ENCODE data around the gene C1orf21.

The C1orf21 gene

GRCh38 chr1:184530226-184530625 is 143.4 kb downstream of the C1orf21 start:
- Histone ChIP-seq H4K5ac (ENCODE audit: low read length) (no peak overlapping the region), H2AK5ac (ENCODE audit: low read length) (no peak overlapping the region), H3K36me3 (ENCODE audit: control insufficient read depth, insufficient read depth, low read length) (no peaks in the 10 kb centered on the region), H3K56ac (ENCODE audit: low read length) (no peak overlapping the region), H2BK120ac (ENCODE audit: low read depth, low read length) (no peak overlapping the region), H2BK15ac (replicated peaks; ENCODE audit: low read depth) (no peak overlapping the region), H3K79me1 (ENCODE audit: low read length) (no peaks in the 10 kb centered on the region), H3K79me2 (ENCODE audit: control insufficient read depth, insufficient read depth, low read length) (no peaks in the 10 kb centered on the region), H3K23ac (ENCODE audit: low read length) (no peak overlapping the region), H3K27me3 (ENCODE audit: insufficient read depth, low read length, poor library complexity) (no peaks in the 10 kb centered on the region), H4K8ac (ENCODE audit: low read depth, low read length) (no peak overlapping the region), H3K4me1 (ENCODE audit: control insufficient read depth, low read depth, low read length) (no peaks in the 10 kb centered on the region), H3K4me3 (ENCODE audit: low read length) (no peak overlapping the region), H3K27ac (ENCODE audit: low read depth, low read length) (no peak overlapping the region), H3K4ac (ENCODE audit: low read depth, low read length) (no peak overlapping the region), H2BK5ac (ENCODE audit: low read length) (no peak overlapping the region), H3K4me2 (ENCODE audit: low read length) (no peak overlapping the region), H3K9ac (ENCODE audit: low read length) (no peak overlapping the region), H3K18ac (ENCODE audit: low read length) (no peak overlapping the region)
- no peak for DNase-seq
- no CpG with 5 or more reads among the region's 2 CpGs for WGBS (ENCODE audit: extremely low coverage, insufficient coverage, low lambda C conversion rate)

- Histone ChIP-seq H3K23ac (ENCODE audit: low read length) (no peak overlapping the region), H3K27ac (ENCODE audit: low read depth, low read length) (no peak overlapping the region), H3K4me1 (ENCODE audit: control insufficient read depth, low read depth, low read length) (no peaks in the 10 kb centered on the region), H2BK15ac (replicated peaks; ENCODE audit: low read depth) (no peak overlapping the region), H3K4me3 (ENCODE audit: low read length) (no peak overlapping the region), H3K4me2 (ENCODE audit: low read length) (no peak overlapping the region), H3K27me3 (ENCODE audit: insufficient read depth, low read length, poor library complexity) (no peaks in the 10 kb centered on the region), H3K79me1 (ENCODE audit: low read length) (no peaks in the 10 kb centered on the region), H3K56ac (ENCODE audit: low read length) (no peak overlapping the region), H2BK5ac (ENCODE audit: low read length) (no peak overlapping the region), H3K18ac (ENCODE audit: low read length) (no peak overlapping the region), H4K5ac (ENCODE audit: low read length) (no peak overlapping the region), H3K36me3 (ENCODE audit: control insufficient read depth, insufficient read depth, low read length) (no peaks in the 10 kb centered on the region), H3K4ac (ENCODE audit: low read depth, low read length) (no peak overlapping the region), H3K79me2 (ENCODE audit: control insufficient read depth, insufficient read depth, low read length) (no peaks in the 10 kb centered on the region), H2AK5ac (ENCODE audit: low read length) (no peak overlapping the region), H3K9ac (ENCODE audit: low read length) (no peak overlapping the region), H4K8ac (ENCODE audit: low read depth, low read length) (no peak overlapping the region), H2BK120ac (ENCODE audit: low read depth, low read length) (no peak overlapping the region)
- DNase-seq = no peak
- WGBS (ENCODE audit: extremely low coverage, insufficient coverage, low lambda C conversion rate) = no CpG with 5 or more reads among the region's 1 CpG
Observed at GRCh38 chr1:184531296-184531695, 144.5 kb downstream of the C1orf21 start.

GRCh38 chr1:184532199-184532598 is 145.4 kb downstream of the C1orf21 start:
- no peaks in the 10 kb centered on the region for H3K79me2 ChIP-seq (ENCODE audit: control insufficient read depth, insufficient read depth, low read length)
- H3K18ac ChIP-seq (ENCODE audit: low read length) = no peak overlapping the region
- H3K4me2 ChIP-seq (ENCODE audit: low read length) = no peak overlapping the region
- DNase-seq = no peak
- H3K23ac ChIP-seq (ENCODE audit: low read length) = no peak overlapping the region
- no peaks in the 10 kb centered on the region for H3K27me3 ChIP-seq (ENCODE audit: insufficient read depth, low read length, poor library complexity)
- H4K8ac ChIP-seq (ENCODE audit: low read depth, low read length) = no peak overlapping the region
- H3K9ac ChIP-seq (ENCODE audit: low read length) = no peak overlapping the region
- no peak overlapping the region for H3K56ac ChIP-seq (ENCODE audit: low read length)
- no peak overlapping the region for H3K4ac ChIP-seq (ENCODE audit: low read depth, low read length)
- H3K4me1 ChIP-seq (ENCODE audit: control insufficient read depth, low read depth, low read length) = no peaks in the 10 kb centered on the region
- H3K79me1 ChIP-seq (ENCODE audit: low read length) = no peaks in the 10 kb centered on the region
- no CpG with 5 or more reads among the region's 2 CpGs for WGBS (ENCODE audit: extremely low coverage, insufficient coverage, low lambda C conversion rate)
- no peak overlapping the region for H3K27ac ChIP-seq (ENCODE audit: low read depth, low read length)
- no peaks in the 10 kb centered on the region for H3K36me3 ChIP-seq (ENCODE audit: control insufficient read depth, insufficient read depth, low read length)
- H4K5ac ChIP-seq (ENCODE audit: low read length) = no peak overlapping the region
- H2BK15ac ChIP-seq (replicated peaks; ENCODE audit: low read depth) = no peak overlapping the region
- H2AK5ac ChIP-seq (ENCODE audit: low read length) = no peak overlapping the region
- H2BK120ac ChIP-seq (ENCODE audit: low read depth, low read length) = no peak overlapping the region
- H2BK5ac ChIP-seq (ENCODE audit: low read length) = no peak overlapping the region
- no peak overlapping the region for H3K4me3 ChIP-seq (ENCODE audit: low read length)

GRCh38 chr1:184533049-184533448 is 146.2 kb downstream of the C1orf21 start:
- no peak overlapping the region for H2AK5ac ChIP-seq (ENCODE audit: low read length)
- H3K4me3 ChIP-seq (ENCODE audit: low read length) = no peak overlapping the region
- no peak overlapping the region for H2BK15ac ChIP-seq (replicated peaks; ENCODE audit: low read depth)
- no peaks in the 10 kb centered on the region for H3K27me3 ChIP-seq (ENCODE audit: insufficient read depth, low read length, poor library complexity)
- H3K79me1 ChIP-seq (ENCODE audit: low read length) = no peaks in the 10 kb centered on the region
- H3K9ac ChIP-seq (ENCODE audit: low read length) = no peak overlapping the region
- no peaks in the 10 kb centered on the region for H3K79me2 ChIP-seq (ENCODE audit: control insufficient read depth, insufficient read depth, low read length)
- H3K36me3 ChIP-seq (ENCODE audit: control insufficient read depth, insufficient read depth, low read length) = no peaks in the 10 kb centered on the region
- DNase-seq = no peak
- no peak overlapping the region for H3K27ac ChIP-seq (ENCODE audit: low read depth, low read length)
- H3K4me2 ChIP-seq (ENCODE audit: low read length) = no peak overlapping the region
- WGBS (ENCODE audit: extremely low coverage, insufficient coverage, low lambda C conversion rate) = no CpG with 5 or more reads among the region's 2 CpGs
- no peak overlapping the region for H2BK5ac ChIP-seq (ENCODE audit: low read length)
- H3K4ac ChIP-seq (ENCODE audit: low read depth, low read length) = no peak overlapping the region
- H2BK120ac ChIP-seq (ENCODE audit: low read depth, low read length) = no peak overlapping the region
- no peak overlapping the region for H3K56ac ChIP-seq (ENCODE audit: low read length)
- no peak overlapping the region for H3K18ac ChIP-seq (ENCODE audit: low read length)
- H4K8ac ChIP-seq (ENCODE audit: low read depth, low read length) = no peak overlapping the region
- no peak overlapping the region for H3K23ac ChIP-seq (ENCODE audit: low read length)
- no peaks in the 10 kb centered on the region for H3K4me1 ChIP-seq (ENCODE audit: control insufficient read depth, low read depth, low read length)
- no peak overlapping the region for H4K5ac ChIP-seq (ENCODE audit: low read length)

- H3K4ac ChIP-seq (ENCODE audit: low read depth, low read length) = no peak overlapping the region
- no peaks in the 10 kb centered on the region for H3K79me2 ChIP-seq (ENCODE audit: control insufficient read depth, insufficient read depth, low read length)
- no peak overlapping the region for H4K5ac ChIP-seq (ENCODE audit: low read length)
- no peaks in the 10 kb centered on the region for H3K4me1 ChIP-seq (ENCODE audit: control insufficient read depth, low read depth, low read length)
- H3K79me1 ChIP-seq (ENCODE audit: low read length) = no peaks in the 10 kb centered on the region
- H3K4me2 ChIP-seq (ENCODE audit: low read length) = no peak overlapping the region
- no peak overlapping the region for H2AK5ac ChIP-seq (ENCODE audit: low read length)
- no peak overlapping the region for H3K18ac ChIP-seq (ENCODE audit: low read length)
- H2BK15ac ChIP-seq (replicated peaks; ENCODE audit: low read depth) = no peak overlapping the region
- no peaks in the 10 kb centered on the region for H3K36me3 ChIP-seq (ENCODE audit: control insufficient read depth, insufficient read depth, low read length)
- DNase-seq = no peak
- no peak overlapping the region for H3K56ac ChIP-seq (ENCODE audit: low read length)
- no peak overlapping the region for H2BK120ac ChIP-seq (ENCODE audit: low read depth, low read length)
- no peak overlapping the region for H3K9ac ChIP-seq (ENCODE audit: low read length)
- H3K4me3 ChIP-seq (ENCODE audit: low read length) = no peak overlapping the region
- no peak overlapping the region for H3K23ac ChIP-seq (ENCODE audit: low read length)
- H2BK5ac ChIP-seq (ENCODE audit: low read length) = no peak overlapping the region
- H4K8ac ChIP-seq (ENCODE audit: low read depth, low read length) = no peak overlapping the region
- H3K27ac ChIP-seq (ENCODE audit: low read depth, low read length) = no peak overlapping the region
- WGBS (ENCODE audit: extremely low coverage, insufficient coverage, low lambda C conversion rate) = no CpG with 5 or more reads among the region's 4 CpGs
- no peaks in the 10 kb centered on the region for H3K27me3 ChIP-seq (ENCODE audit: insufficient read depth, low read length, poor library complexity)
Observed at GRCh38 chr1:184533915-184534314, 147.1 kb downstream of the C1orf21 start.

- no peak overlapping the region for H3K4me2 ChIP-seq (ENCODE audit: low read length)
- H3K79me2 ChIP-seq (ENCODE audit: control insufficient read depth, insufficient read depth, low read length) = no peaks in the 10 kb centered on the region
- H3K27ac ChIP-seq (ENCODE audit: low read depth, low read length) = no peak overlapping the region
- H2BK120ac ChIP-seq (ENCODE audit: low read depth, low read length) = no peak overlapping the region
- H3K23ac ChIP-seq (ENCODE audit: low read length) = no peak overlapping the region
- no peaks in the 10 kb centered on the region for H3K4me1 ChIP-seq (ENCODE audit: control insufficient read depth, low read depth, low read length)
- no peak overlapping the region for H3K4ac ChIP-seq (ENCODE audit: low read depth, low read length)
- DNase-seq = no peak
- no CpG with 5 or more reads among the region's 7 CpGs for WGBS (ENCODE audit: extremely low coverage, insufficient coverage, low lambda C conversion rate)
- H4K5ac ChIP-seq (ENCODE audit: low read length) = no peak overlapping the region
- no peaks in the 10 kb centered on the region for H3K79me1 ChIP-seq (ENCODE audit: low read length)
- H3K27me3 ChIP-seq (ENCODE audit: insufficient read depth, low read length, poor library complexity) = no peaks in the 10 kb centered on the region
- no peak overlapping the region for H2BK5ac ChIP-seq (ENCODE audit: low read length)
- no peak overlapping the region for H3K9ac ChIP-seq (ENCODE audit: low read length)
- H2BK15ac ChIP-seq (replicated peaks; ENCODE audit: low read depth) = no peak overlapping the region
- no peak overlapping the region for H3K4me3 ChIP-seq (ENCODE audit: low read length)
- H4K8ac ChIP-seq (ENCODE audit: low read depth, low read length) = no peak overlapping the region
- H2AK5ac ChIP-seq (ENCODE audit: low read length) = no peak overlapping the region
- no peaks in the 10 kb centered on the region for H3K36me3 ChIP-seq (ENCODE audit: control insufficient read depth, insufficient read depth, low read length)
- H3K56ac ChIP-seq (ENCODE audit: low read length) = no peak overlapping the region
- H3K18ac ChIP-seq (ENCODE audit: low read length) = no peak overlapping the region
Observed at GRCh38 chr1:184534690-184535089, 147.9 kb downstream of the C1orf21 start.

All from mesendoderm (in vitro differentiated cells).